H1 (cell line): ENCODE data around the gene TEX29. TPM values are rescaled to one million over a fixed set of nuclear protein-coding genes. Genes with fewer than 3 reads are reported as not detected.

Experiments
- CTCF ChIA-PET: fragments of 300-600 bp; sonication (Branson Sonifier 250); formaldehyde crosslinking; loops from one replicate; lab custom pipeline; 2021; ENCODE audit not compliant: partially characterized antibody; lab: Charles Lee
- POLR2A ChIA-PET: fragments of 300-600 bp; sonication (Branson Sonifier 250); formaldehyde crosslinking; loops from one replicate; lab custom pipeline; 2021; ENCODE audit warnings: inconsistent platforms; ENCODE audit not compliant: partially characterized antibody; lab: Charles Lee
- DNase-seq, 2 experiments: peaks; one replicate each; pipeline versions ENCODE4 v3.0.0 to v3.0.0-alpha.2; 2010 to 2022; ENCODE audit warnings: low spot score in 2 of 2, low read depth in 1 of 2, mixed read lengths in 1 of 2
- FAIRE-seq: peaks from 2 replicates; lab custom pipeline; 2011; peaks lifted over from hg19 to GRCh38; lab: Jason Lieb, UNC
- H2AFZ ChIP-seq: 2 replicates; pipeline ENCODE4 v1.8.1; 2012; ENCODE audit warnings: low read length, inconsistent platforms
- H2AK5ac ChIP-seq: 2 replicates; pipeline ENCODE4 v1.6.1; 2013; ENCODE audit warnings: low read depth, low read length
- H2BK120ac ChIP-seq: replicated peaks from 2 replicates; pipeline ENCODE3; 2013; ENCODE audit warnings: low read depth, low read length, inconsistent platforms
- H2BK12ac ChIP-seq: 2 replicates; pipeline ENCODE4 v1.6.1; 2013; ENCODE audit warnings: low read depth, low read length
- H2BK15ac ChIP-seq: 2 replicates; pipeline ENCODE4 v1.6.1; 2013; ENCODE audit warnings: low read length
- H2BK20ac ChIP-seq: 2 replicates; pipeline ENCODE4 v1.6.1; 2013; ENCODE audit warnings: low read length
- H2BK5ac ChIP-seq: 2 replicates; pipeline ENCODE4 v1.6.1; 2013; ENCODE audit warnings: low read depth, low read length
- H3K14ac ChIP-seq: 2 replicates; pipeline ENCODE4 v1.6.1; 2013; ENCODE audit warnings: inconsistent platforms; ENCODE audit not compliant: insufficient read length
- H3K18ac ChIP-seq: 2 replicates; pipeline ENCODE4 v1.6.1; 2013; ENCODE audit warnings: low read length; ENCODE audit errors: extremely low read depth
- H3K23ac ChIP-seq: 2 replicates; pipeline ENCODE4 v1.6.1; 2013; ENCODE audit warnings: inconsistent platforms; ENCODE audit not compliant: insufficient read length
- H3K23me2 ChIP-seq: 2 replicates; pipeline ENCODE4 v1.6.1; 2013; ENCODE audit warnings: low read depth, low read length
- H3K27ac ChIP-seq: 2 replicates; pipeline ENCODE4 v1.6.1; 2011; ENCODE audit warnings: low read depth, low read length, inconsistent platforms
- H3K27me3 ChIP-seq, 4 experiments: replicated peaks in 1 of 4; 1 replicate in 1 of 4; 2 replicates in 3 of 4; pipeline versions ENCODE4 v1.6.1 to v1.8.1; 2011 to 2013; ENCODE audit warnings: low read length in 3 of 4, mild to moderate bottlenecking in 3 of 4, inconsistent platforms in 2 of 4, mixed read lengths in 2 of 4, moderate library complexity in 1 of 4; ENCODE audit not compliant: control insufficient read depth in 3 of 4, insufficient read depth in 3 of 4; ENCODE audit errors: extremely low read depth in 1 of 4
- H3K36me3 ChIP-seq, 4 experiments: 2 replicates each; pipeline versions ENCODE4 v1.6.1 to v1.8.1; 2011 to 2013; ENCODE audit warnings: mild to moderate bottlenecking in 4 of 4, low read length in 3 of 4, moderate library complexity in 2 of 4, control low read depth in 1 of 4, inconsistent platforms in 1 of 4; ENCODE audit not compliant: insufficient read depth in 4 of 4, control insufficient read depth in 2 of 4
- H3K4ac ChIP-seq: replicated peaks from 2 replicates; pipeline ENCODE3; 2013; ENCODE audit warnings: low read length, low read depth, mixed read lengths, inconsistent platforms; ENCODE audit not compliant: insufficient read length
- H3K4me1 ChIP-seq, 4 experiments: replicated peaks in 1 of 4; 1 replicate in 1 of 4; 2 replicates in 3 of 4; pipeline versions ENCODE4 v1.6.1 to v1.8.1; 2011 to 2013; ENCODE audit warnings: low read length in 3 of 4, inconsistent platforms in 2 of 4, mixed read lengths in 1 of 4; ENCODE audit not compliant: insufficient read depth in 4 of 4, control insufficient read depth in 3 of 4
- H3K4me2 ChIP-seq, 2 experiments: 2 replicates each; pipeline versions ENCODE4 v1.6.1 to v1.8.1; 2011 to 2013; ENCODE audit warnings: low read depth in 2 of 2, low read length in 2 of 2, control low read depth in 1 of 2, inconsistent platforms in 1 of 2, mild to moderate bottlenecking in 1 of 2; ENCODE audit not compliant: insufficient read depth in 1 of 2
- H3K4me3 ChIP-seq, 4 experiments: fragments of 200-600, 300-600 bp in 1 of 4; sonication (generic), shearing (Covaris generic), sonication (Bioruptor Twin) in 1 of 4; 2 replicates each; pipeline versions ENCODE4 v1.5.1 to v1.8.1; 2011 to 2016; ENCODE audit warnings: low read length in 4 of 4, low read depth in 3 of 4, control low read depth in 2 of 4, inconsistent platforms in 2 of 4, mild to moderate bottlenecking in 2 of 4, mixed read lengths in 1 of 4, moderate library complexity in 1 of 4; ENCODE audit not compliant: insufficient read depth in 2 of 4; ENCODE audit errors: extremely low read depth in 1 of 4
- H3K56ac ChIP-seq: replicated peaks from 2 replicates; pipeline ENCODE3; 2013; ENCODE audit warnings: low read depth, mild to moderate bottlenecking, mixed read lengths, low read length, inconsistent platforms; ENCODE audit not compliant: insufficient read length
- H3K79me1 ChIP-seq: 2 replicates; pipeline ENCODE4 v1.6.1; 2013; ENCODE audit warnings: low read depth, low read length, control low read depth
- H3K79me2 ChIP-seq, 2 experiments: 2 replicates each; pipeline versions ENCODE4 v1.6.1 to v1.8.1; 2012 to 2013; ENCODE audit warnings: low read length in 2 of 2, mild to moderate bottlenecking in 2 of 2, inconsistent platforms in 1 of 2; ENCODE audit not compliant: insufficient read depth in 2 of 2, control insufficient read depth in 1 of 2
- H3K9ac ChIP-seq, 4 experiments: replicated peaks in 1 of 4; 1 replicate in 1 of 4; 2 replicates in 3 of 4; pipeline versions ENCODE4 v1.6.1 to v1.8.1; 2011 to 2013; ENCODE audit warnings: low read depth in 3 of 4, low read length in 3 of 4, control low read depth in 2 of 4, mild to moderate bottlenecking in 2 of 4, moderate library complexity in 2 of 4, inconsistent platforms in 1 of 4; ENCODE audit errors: extremely low read depth in 1 of 4
- H3K9me3 ChIP-seq, 2 experiments: 2 replicates each; pipeline versions ENCODE4 v1.6.1 to v1.8.1; 2012 to 2013; ENCODE audit warnings: mild to moderate bottlenecking in 2 of 2, moderate library complexity in 2 of 2, control low read depth in 1 of 2, inconsistent platforms in 1 of 2, low read depth in 1 of 2, low read length in 1 of 2, mixed read lengths in 1 of 2; ENCODE audit not compliant: insufficient read depth in 2 of 2
- H4K20me1 ChIP-seq, 2 experiments: replicated peaks in 1 of 2; 2 replicates each; pipeline versions ENCODE3 to v1.8.1; 2011 to 2013; ENCODE audit warnings: inconsistent platforms in 2 of 2, low read length in 2 of 2, mild to moderate bottlenecking in 1 of 2; ENCODE audit not compliant: insufficient read depth in 2 of 2, control insufficient read depth in 1 of 2
- H4K5ac ChIP-seq: 2 replicates; pipeline ENCODE4 v1.6.1; 2013; ENCODE audit warnings: low read length, low read depth, mixed read lengths, inconsistent platforms; ENCODE audit not compliant: insufficient read length
- H4K8ac ChIP-seq: 2 replicates; pipeline ENCODE4 v1.8.0; 2013; ENCODE audit warnings: mild to moderate bottlenecking, moderate library complexity, low read length, inconsistent platforms; ENCODE audit not compliant: insufficient read depth; ENCODE audit errors: extremely low read depth
- H4K91ac ChIP-seq: replicated peaks from 2 replicates; pipeline ENCODE3; 2013; ENCODE audit warnings: low read length, mixed read lengths, inconsistent platforms; ENCODE audit not compliant: insufficient read length
- RNF2 ChIP-seq: fragments of 200-900, 300-1000 bp; sonication (generic); IDR thresholded peaks from 2 replicates; pipeline ENCODE4 v1.7.1; 2016; ENCODE audit warnings: borderline replicate concordance, low read depth, mild to moderate bottlenecking, antibody characterized with exemption, low read length; ENCODE audit not compliant: poor library complexity, severe bottlenecking; ENCODE audit errors: missing control alignments
- WGBS, 2 experiments: shearing (Covaris generic) in 1 of 2; methylation state at CpG; one replicate each; pipeline versions ENCODE4 v1.1.6 to v1.1.7; 2013 to 2015; ENCODE audit warnings: low lambda C conversion rate in 2 of 2, mixed read lengths in 2 of 2, inconsistent platforms in 1 of 2, low coverage in 1 of 2, missing lambda C conversion rate in 1 of 2; ENCODE audit not compliant: insufficient replicate concordance in 2 of 2, insufficient coverage in 1 of 2, insufficient read length in 1 of 2; ENCODE audit errors: extremely low coverage in 1 of 2, missing lambda C conversion rate in 1 of 2; 5-methylcytosine and 5-hydroxymethylcytosine counted together
- polyA plus RNA-seq, 7 experiments: library from polyadenylated mRNA; depleted of rRNA in 3 of 7; stranded (reverse) in 5 of 7; unstranded in 2 of 7; fragments of >200 nt in 5 of 7; fragments of 200-250 nt in 2 of 7; gene quantifications; 1 replicate in 5 of 7; 2 replicates in 1 of 7; 4 replicates in 1 of 7; pipeline versions ENCODE4 v1.2.1 to v1.2.3, GENCODE V29; 2011 to 2013; ENCODE audit warnings: missing spikeins in 2 of 7, mixed read lengths in 2 of 7
- total RNA-seq: library from RNA; stranded (reverse); fragmentation: NEBNext Ultra II Directional; extraction: Animal tissue kit (Norgen Biotek cat#: 25700); gene quantifications from 2 replicates; pipeline ENCODE4 v1.2.1, GENCODE V29; 2021
- TF ChIP-seq, protein P1 (sequence below), 3 experiments: IDR thresholded peaks; 1 replicate in 2 of 3; 2 replicates in 1 of 3; pipeline versions ENCODE4 v1.5.1 to v1.6.1; 2011; ENCODE audit warnings: low read length in 3 of 3, mild to moderate bottlenecking in 3 of 3, inconsistent platforms in 2 of 3, low read depth in 1 of 3, moderate library complexity in 1 of 3; ENCODE audit not compliant: insufficient read depth in 1 of 3; ENCODE audit errors: control extremely low read depth in 1 of 3

Gene TEX29
- total and polyA plus RNA-seq, 2 of the 8 experiments (the other 6 are each of a cell fraction or from before 2014, with no cell fraction given): 0.08 TPM; not detected in 1

DNA sequence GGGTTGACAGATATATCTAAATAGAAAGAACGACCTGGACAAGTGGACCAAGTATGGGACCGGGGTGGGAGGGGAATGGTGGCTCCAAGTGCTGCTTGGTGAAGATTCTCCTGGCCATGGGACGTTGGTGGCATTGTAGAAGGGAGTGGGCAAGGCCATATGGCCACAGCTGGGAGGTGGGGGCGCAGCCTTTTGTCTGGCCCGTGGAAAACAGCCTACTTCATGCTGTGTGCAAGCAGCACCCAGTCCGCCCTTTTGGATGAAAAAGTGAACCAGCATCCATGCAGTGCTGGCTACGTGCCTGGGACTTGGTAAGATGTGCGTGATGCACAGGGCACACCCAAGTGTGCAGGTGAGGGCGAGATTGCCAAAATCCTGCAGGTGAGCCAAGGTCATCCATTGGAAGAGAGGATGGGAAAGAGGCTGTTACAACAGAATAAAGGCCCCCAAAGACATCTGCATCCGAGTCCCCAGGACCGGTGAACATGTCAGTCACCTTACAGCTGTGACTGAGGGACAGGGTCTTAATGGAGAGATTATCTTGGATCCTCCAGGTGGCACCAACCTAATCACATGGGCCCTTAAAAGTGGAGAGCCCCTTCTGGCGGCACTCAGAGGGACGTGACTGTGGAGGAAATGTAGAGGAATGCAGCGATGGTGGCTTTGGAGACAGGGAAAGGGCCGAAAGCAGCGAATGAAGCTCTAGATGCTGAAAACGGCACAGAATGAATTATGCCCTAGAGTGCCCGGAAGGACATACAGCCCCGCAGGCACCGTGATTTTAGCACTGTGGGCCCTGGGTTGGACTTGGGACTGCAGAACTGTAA is 40.8 kb downstream of the TEX29 start:
- Histone ChIP-seq H2BK20ac (no peak overlapping the region), H2BK15ac (peak overlapping the region; percentile 89; the same call in 1 of the 2 replicates), H3K56ac (no peak overlapping the region), H3K27me3 (no peaks in the 10 kb centered on the region), H3K4me2 (no peak overlapping the region), H4K5ac (no peak overlapping the region), H3K4ac (no peak overlapping the region), H3K27ac (no peak overlapping the region), H4K20me1 (no peaks in the 10 kb centered on the region), H2BK120ac (no peak overlapping the region), H4K8ac (no peak overlapping the region; the same call in 1 of the 2 replicates), H3K18ac (no peak overlapping the region), H3K9ac (no peak overlapping the region), H2BK12ac (no peak overlapping the region; the same call in 1 of the 2 replicates), H3K4me3 (no peak overlapping the region), H3K23me2 (peaks cover 3% of the 10 kb centered on the region; the same call in 1 of the 2 replicates), H2AFZ (no peak overlapping the region), H3K79me1 (no peaks in the 10 kb centered on the region; the same call in 1 of the 2 replicates), H3K23ac (no peak overlapping the region), H2BK5ac (no peak overlapping the region), H3K79me2 (no peaks in the 10 kb centered on the region), H3K36me3 (no peaks in the 10 kb centered on the region), H3K4me1 (peaks cover 0 to 7% (median 5%) of the 10 kb centered on the region in 4 experiments; a peak in 5 of 7 replicates), H3K14ac (no peak overlapping the region), H4K91ac (no peak overlapping the region), H3K9me3 (no peaks in the 10 kb centered on the region), H2AK5ac (no peak overlapping the region)
- DNase-seq: peak in 1 of 2 experiments; percentile 39
- FAIRE-seq: no peak
- CTCF ChIA-PET: interaction anchor here (1.0 to 1.7 kb wide), 4 partner anchors 15 to 79 kb away, joined by 3 to 6 read pairs (median 4); no protein-coding TSS in a partner anchor
- TF ChIP-seq, protein P1, sequence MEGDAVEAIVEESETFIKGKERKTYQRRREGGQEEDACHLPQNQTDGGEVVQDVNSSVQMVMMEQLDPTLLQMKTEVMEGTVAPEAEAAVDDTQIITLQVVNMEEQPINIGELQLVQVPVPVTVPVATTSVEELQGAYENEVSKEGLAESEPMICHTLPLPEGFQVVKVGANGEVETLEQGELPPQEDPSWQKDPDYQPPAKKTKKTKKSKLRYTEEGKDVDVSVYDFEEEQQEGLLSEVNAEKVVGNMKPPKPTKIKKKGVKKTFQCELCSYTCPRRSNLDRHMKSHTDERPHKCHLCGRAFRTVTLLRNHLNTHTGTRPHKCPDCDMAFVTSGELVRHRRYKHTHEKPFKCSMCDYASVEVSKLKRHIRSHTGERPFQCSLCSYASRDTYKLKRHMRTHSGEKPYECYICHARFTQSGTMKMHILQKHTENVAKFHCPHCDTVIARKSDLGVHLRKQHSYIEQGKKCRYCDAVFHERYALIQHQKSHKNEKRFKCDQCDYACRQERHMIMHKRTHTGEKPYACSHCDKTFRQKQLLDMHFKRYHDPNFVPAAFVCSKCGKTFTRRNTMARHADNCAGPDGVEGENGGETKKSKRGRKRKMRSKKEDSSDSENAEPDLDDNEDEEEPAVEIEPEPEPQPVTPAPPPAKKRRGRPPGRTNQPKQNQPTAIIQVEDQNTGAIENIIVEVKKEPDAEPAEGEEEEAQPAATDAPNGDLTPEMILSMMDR (IDR thresholded peaks at IDR 0.05; ENCODE audit: control extremely low read depth in 1 of 3, insufficient read depth in 1 of 3, low read depth in 1 of 3, low read length in 3 of 3): 0 out of 4 replicates have a peak, but pooled peaks of 1 of the 3 experiments have one; percentile 12
- no peak for TF ChIP-seq RNF2
- WGBS, 2 experiments: 91% methylated on average over 20 of the region's 20 CpGs; no CpG with 5 or more reads in 1 of the 2 experiments
- POLR2A ChIA-PET: no interaction called here
